Sciatic nerve (tissue), 2 donors: ENCODE results near the gene NPIPB4. TPM values are rescaled to one million over a fixed set of nuclear protein-coding genes. Genes with fewer than 3 reads are reported as not detected.
A peak's percentile ranks its signal among the peaks of the same experiment; 100 is the strongest.
"Not testable (repeated sequence)": the region's sequence is repeated elsewhere in the genome, so short reads cannot be mapped to it uniquely, and the experiment has no call there.

Experiments used
- ATAC-seq: fragments of 200-7000 bp; cut with Tn5 transposase; one replicate; pipeline ENCODE4 v1.9.1; 2020; ENCODE audit warnings: mild to moderate bottlenecking, moderate library complexity
- DNase-seq: peaks from one replicate; pipeline ENCODE4 v3.0.0-alpha.2; 2020; ENCODE audit warnings: low spot score
- intact Hi-C: fragments of 100-400 bp; cut with DNase I; formaldehyde crosslinking; loops from one replicate; pipeline ENCODE4 v1.14.2; 2022
- total RNA-seq: library from RNA; stranded (reverse); fragmentation: NEBNext Ultra II Directional; extraction: Animal tissue kit (Norgen Biotek cat#: 25700); gene quantifications from one replicate; pipeline ENCODE4 v1.2.1, GENCODE V29; 2021
- donor health status: DM: no; HTN: no; CAD: no.
- donor health status: DM: no; HTN: no; CAD: no.

The NPIPB4 gene
- total RNA-seq, 1 donor from 2014 or later, result 196 TPM

DNA sequence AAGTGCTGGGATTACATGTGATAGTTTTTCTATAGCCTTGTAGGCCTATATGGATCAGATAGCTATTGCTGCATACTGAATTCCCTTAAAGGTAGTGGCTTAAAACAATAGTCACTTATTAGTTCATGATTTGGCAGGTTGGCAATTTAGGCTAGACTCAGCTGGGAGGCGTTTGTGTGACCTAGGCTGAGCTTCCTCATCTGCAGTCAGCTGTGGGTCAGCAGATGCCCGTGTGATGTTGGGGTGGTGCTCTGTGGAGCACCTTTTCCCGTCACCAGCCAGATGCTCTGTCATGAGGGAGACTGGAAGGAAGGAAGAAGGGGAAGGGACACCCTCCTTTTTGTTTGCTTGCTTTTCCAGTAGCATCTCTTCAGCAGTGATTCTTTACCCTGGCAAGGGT lies 64.2 kb downstream of the NPIPB4 start:
- intact Hi-C loops, DNase-seq: not testable (repeated sequence)
- ATAC-seq, result peak; percentile 66

DNA sequence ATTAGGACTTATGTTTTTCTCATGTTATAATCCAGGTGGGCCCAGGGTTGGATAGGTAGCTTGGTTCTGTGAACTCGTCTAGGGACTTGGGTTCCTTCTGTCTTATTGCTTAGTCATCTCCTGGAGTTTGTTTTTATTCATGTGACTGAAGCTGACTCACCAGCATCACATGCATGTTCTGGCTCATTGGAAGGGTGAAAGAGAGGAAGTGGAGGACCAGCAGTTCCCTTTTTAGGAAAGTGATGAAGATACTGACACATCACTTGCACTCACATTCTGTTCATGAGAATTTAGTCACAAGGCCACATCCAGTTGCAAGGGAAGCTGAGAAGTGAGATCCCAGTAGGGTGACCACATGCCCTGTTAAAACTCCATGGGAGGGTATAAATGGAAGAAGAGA lies 67.0 kb downstream of the NPIPB4 start:
- DNase-seq, intact Hi-C loops: not testable (repeated sequence)
- ATAC-seq, result peak; percentile 84

Other genes with a start within 250 kb of the NPIPB4 start
- 9.1 TPM for gene IGSF6, start 205.1 kb downstream of the NPIPB4 start, total RNA-seq
- gene OTOA, start 193.8 kb downstream of the NPIPB4 start, total RNA-seq, result 0.31 TPM
- gene UQCRC2, start 95.6 kb upstream of the NPIPB4 start, total RNA-seq, result 169 TPM
- gene PDZD9, start 143.4 kb upstream of the NPIPB4 start, total RNA-seq, result not detected
- gene MOSMO, start 150.4 kb upstream of the NPIPB4 start, total RNA-seq, result 19.7 TPM
- gene VWA3A, start 234.8 kb upstream of the NPIPB4 start, total RNA-seq, result 0.71 TPM